HG02884 (cell line): Measurements from ENCODE around the gene ADRA2C.

ENCODE experiments used
- ATAC-seq: cut with Tn5 transposase; IDR thresholded peaks from one replicate; pipeline ENCODE4 v1.9.1; 2021; ENCODE audit warnings: mild to moderate bottlenecking, moderate library complexity; ENCODE audit not compliant: unreplicated experiment

ADRA2C gene

GRCh38 chr4:3775005-3775404 is 8.8 kb downstream of the ADRA2C start:
- ATAC-seq, result no peak

- no peak for ATAC-seq
These were observed 9.4 kb downstream of the ADRA2C start for GRCh38 chr4:3775576-3775975.

- ATAC-seq, result no peak
These were observed 10.2 kb downstream of the ADRA2C start for GRCh38 chr4:3776166-3777032.

GRCh38 chr4:3777033-3777390 is 10.8 kb downstream of the ADRA2C start:
- ATAC-seq, result no peak

GRCh38 chr4:3777669-3778068 is 11.5 kb downstream of the ADRA2C start:
- ATAC-seq, result no peak

- no peak for ATAC-seq
These were observed 13.3 kb downstream of the ADRA2C start for GRCh38 chr4:3779509-3779908.

- ATAC-seq, result no peak
These were observed 14.4 kb downstream of the ADRA2C start for GRCh38 chr4:3780347-3781171.

- no peak for ATAC-seq
These were observed 15.2 kb downstream of the ADRA2C start for GRCh38 chr4:3781193-3781886.

- no peak for ATAC-seq
These were observed 16.1 kb downstream of the ADRA2C start for GRCh38 chr4:3781997-3782930.

GRCh38 chr4:3783693-3784306 is 17.6 kb downstream of the ADRA2C start:
- ATAC-seq, result no peak

- no peak for ATAC-seq
These were observed 18.5 kb downstream of the ADRA2C start for GRCh38 chr4:3784454-3785291.

- ATAC-seq, result no peak
These were observed 19.0 kb downstream of the ADRA2C start for GRCh38 chr4:3785292-3785565.

GRCh38 chr4:3786196-3786869 is 20.1 kb downstream of the ADRA2C start:
- no peak for ATAC-seq

- ATAC-seq, result no peak
These were observed 21.5 kb downstream of the ADRA2C start for GRCh38 chr4:3787489-3788365.

- no peak for ATAC-seq
These were observed 22.1 kb downstream of the ADRA2C start for GRCh38 chr4:3788366-3788660.

GRCh38 chr4:3789587-3789986 is 23.4 kb downstream of the ADRA2C start:
- ATAC-seq, result no peak

GRCh38 chr4:3790006-3790561 is 23.9 kb downstream of the ADRA2C start:
- no peak for ATAC-seq

- no peak for ATAC-seq
These were observed 25.1 kb downstream of the ADRA2C start for GRCh38 chr4:3791256-3791655.
